DOHH2 (cell line): ENCODE results near the gene GPR21.

Experiments
- H3F3A ChIP-seq: fragments of 200-600 bp; sonication (generic), shearing (Covaris generic); 2 replicates; pipeline ENCODE4 v1.6.0; 2016; ENCODE audit warnings: antibody characterized with exemption, mild to moderate bottlenecking; ENCODE audit not compliant: control insufficient read depth, insufficient read depth
- H3K27ac ChIP-seq: fragments of 200-600 bp; sonication (generic); 2 replicates; pipeline ENCODE4 v1.5.1; 2014; ENCODE audit warnings: low read depth, mild to moderate bottlenecking, low read length, moderate library complexity
- H3K27me3 ChIP-seq: fragments of 200-600 bp; sonication (generic); 2 replicates; pipeline ENCODE4 v1.6.1; 2014; ENCODE audit warnings: mild to moderate bottlenecking, low read length, mixed read lengths; ENCODE audit not compliant: control insufficient read depth
- H3K36me3 ChIP-seq: fragments of 200-600 bp; sonication (generic); 2 replicates; pipeline ENCODE4 v1.6.1; 2014; ENCODE audit warnings: mild to moderate bottlenecking, low read length, moderate library complexity, mixed read lengths; ENCODE audit not compliant: control insufficient read depth
- H3K4me1 ChIP-seq: fragments of 200-600 bp; sonication (generic); 2 replicates; pipeline ENCODE4 v1.6.1; 2014; ENCODE audit warnings: mild to moderate bottlenecking, low read length, mixed read lengths; ENCODE audit not compliant: control insufficient read depth
- H3K4me2 ChIP-seq: fragments of 200-600 bp; sonication (generic); 2 replicates; pipeline ENCODE4 v1.6.0; 2014; ENCODE audit warnings: mild to moderate bottlenecking, low read length, moderate library complexity
- H3K4me3 ChIP-seq: fragments of 200-600 bp; sonication (generic); 2 replicates; pipeline ENCODE4 v1.5.1; 2014; ENCODE audit warnings: mild to moderate bottlenecking, low read length, mixed read lengths
- H3K79me2 ChIP-seq: fragments of 200-600 bp; sonication (generic); 2 replicates; pipeline ENCODE4 v1.6.1; 2014; ENCODE audit warnings: mild to moderate bottlenecking, low read length, mixed read lengths; ENCODE audit not compliant: control insufficient read depth
- H3K9me2 ChIP-seq: fragments of 200-600 bp; sonication (generic); replicated peaks from 2 replicates; pipeline ENCODE4 v1.6.1; 2014; ENCODE audit warnings: mild to moderate bottlenecking, low read length, mixed read lengths; ENCODE audit not compliant: control insufficient read depth
- H3K9me3 ChIP-seq: fragments of 200-600 bp; sonication (generic); 2 replicates; pipeline ENCODE4 v1.6.1; 2014; ENCODE audit warnings: antibody characterized with exemption, low read length, mixed read lengths; ENCODE audit not compliant: control insufficient read depth, insufficient read depth
- H4K20me1 ChIP-seq: fragments of 200-600 bp; sonication (generic); 2 replicates; pipeline ENCODE4 v1.6.0; 2014; ENCODE audit warnings: low read depth, mild to moderate bottlenecking, antibody characterized with exemption, low read length, moderate library complexity; ENCODE audit not compliant: control insufficient read depth, insufficient read depth
- CTCF ChIP-seq: fragments of 200-600 bp; sonication (generic); IDR thresholded peaks from one replicate; pipeline ENCODE4 v1.5.1; 2014; ENCODE audit warnings: antibody characterized with exemption, mild to moderate bottlenecking, low read depth, low read length; ENCODE audit not compliant: poor library complexity, severe bottlenecking
- EZH2phosphoT487 ChIP-seq: fragments of 200-600 bp; sonication (generic); IDR thresholded peaks from 2 replicates; pipeline ENCODE4 v1.6.1; 2017; ENCODE audit warnings: borderline replicate concordance, mild to moderate bottlenecking, antibody characterized with exemption, low read length, moderate library complexity, mixed read lengths

Gene GPR21

GRCh38 chr9:123011380-123011779 lies 22.1 kb upstream of the GPR21 start:
- TF ChIP-seq CTCF (no peak), EZH2phosphoT487 (no peak)
- Histone ChIP-seq H3K27me3 (no peaks in the 10 kb centered on the region), H3K36me3 (peaks cover 46% of the 10 kb centered on the region), H3K4me1 (no peaks in the 10 kb centered on the region), H3F3A (peaks cover 3% of the 10 kb centered on the region; the same call in 1 of the 2 replicates), H3K79me2 (no peaks in the 10 kb centered on the region), H3K27ac (no peak overlapping the region), H3K4me3 (no peak overlapping the region), H4K20me1 (no peaks in the 10 kb centered on the region), H3K4me2 (no peak overlapping the region), H3K9me2 (no peaks in the 10 kb centered on the region), H3K9me3 (no peaks in the 10 kb centered on the region)

GRCh38 chr9:123011878-123012528 lies 21.5 kb upstream of the GPR21 start:
- H3K9me3 ChIP-seq, result no peaks in the 10 kb centered on the region
- no peak overlapping the region for H3K27ac ChIP-seq
- H3K27me3 ChIP-seq, result no peaks in the 10 kb centered on the region
- peaks cover 3% of the 10 kb centered on the region; the same call in 1 of the 2 replicates for H3F3A ChIP-seq
- no peaks in the 10 kb centered on the region for H3K4me1 ChIP-seq
- no peaks in the 10 kb centered on the region for H3K9me2 ChIP-seq
- H3K4me3 ChIP-seq, result no peak overlapping the region
- no peak overlapping the region for H3K4me2 ChIP-seq
- no peaks in the 10 kb centered on the region for H4K20me1 ChIP-seq
- TF ChIP-seq EZH2phosphoT487 (no peak), CTCF (no peak)
- peaks cover 49% of the 10 kb centered on the region for H3K36me3 ChIP-seq
- H3K79me2 ChIP-seq, result no peaks in the 10 kb centered on the region

- no peaks in the 10 kb centered on the region for H3K79me2 ChIP-seq
- no peaks in the 10 kb centered on the region for H4K20me1 ChIP-seq
- H3K9me3 ChIP-seq, result no peaks in the 10 kb centered on the region
- H3K9me2 ChIP-seq, result no peaks in the 10 kb centered on the region
- no peak overlapping the region for H3K4me3 ChIP-seq
- no peaks in the 10 kb centered on the region for H3K27me3 ChIP-seq
- no peak overlapping the region for H3K27ac ChIP-seq
- H3K36me3 ChIP-seq, result peaks cover 43% of the 10 kb centered on the region
- peaks cover 3% of the 10 kb centered on the region; the same call in 1 of the 2 replicates for H3F3A ChIP-seq
- H3K4me2 ChIP-seq, result no peak overlapping the region
- H3K4me1 ChIP-seq, result no peaks in the 10 kb centered on the region
- TF ChIP-seq CTCF, result no peak
- TF ChIP-seq EZH2phosphoT487, result no peak
Measured at GRCh38 chr9:123016631-123017030, 16.8 kb upstream of the GPR21 start.
